Activated CD4-positive, alpha-beta T cell treated with anti-CD3 and anti-CD28 coated beads for 48 hours (primary cell): ENCODE data around the gene MAST2.

Experiments used
- DNase-seq: peaks from one replicate; pipeline ENCODE4 v3.0.0-alpha.2; 2020

Gene MAST2

DNA sequence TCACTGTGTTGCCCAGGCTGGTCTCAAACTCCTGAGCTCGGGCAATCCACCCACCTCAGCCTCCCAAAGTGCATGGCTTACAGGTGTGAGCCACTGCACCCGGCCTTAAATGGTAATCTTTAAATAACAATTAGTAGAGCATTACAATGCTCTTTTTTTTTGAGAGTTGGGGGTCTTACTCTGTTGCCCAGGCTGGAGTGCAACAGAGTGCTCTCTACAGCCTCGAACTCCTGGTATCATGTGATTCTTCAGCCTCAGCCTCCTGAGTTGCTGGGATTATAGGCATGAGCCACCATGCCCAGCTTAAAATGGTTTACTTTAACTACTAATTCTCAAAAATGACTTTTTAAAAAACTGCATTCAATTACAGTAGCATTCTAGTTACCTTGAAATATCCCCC, 276.8 kb downstream of the MAST2 start:
- DNase-seq = no peak

DNA sequence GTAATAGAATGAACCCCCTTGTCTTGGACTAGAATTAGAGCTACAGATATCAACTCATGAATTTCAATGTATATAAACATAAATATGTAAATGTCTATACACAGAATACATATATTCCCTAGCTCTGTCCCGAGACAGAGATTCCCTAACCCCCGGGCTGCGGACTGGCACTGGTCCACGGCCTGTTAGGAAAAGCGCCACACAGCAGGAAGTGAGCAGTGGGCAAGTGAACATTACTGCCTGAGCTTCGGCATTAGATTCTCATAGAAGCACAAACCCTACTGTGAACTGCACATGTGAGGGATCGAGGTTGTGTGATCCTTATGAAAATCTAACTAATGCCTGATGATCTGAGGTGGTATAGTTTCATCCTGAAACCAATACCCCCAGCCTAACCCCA, 277.8 kb downstream of the MAST2 start:
- DNase-seq = no peak

DNA sequence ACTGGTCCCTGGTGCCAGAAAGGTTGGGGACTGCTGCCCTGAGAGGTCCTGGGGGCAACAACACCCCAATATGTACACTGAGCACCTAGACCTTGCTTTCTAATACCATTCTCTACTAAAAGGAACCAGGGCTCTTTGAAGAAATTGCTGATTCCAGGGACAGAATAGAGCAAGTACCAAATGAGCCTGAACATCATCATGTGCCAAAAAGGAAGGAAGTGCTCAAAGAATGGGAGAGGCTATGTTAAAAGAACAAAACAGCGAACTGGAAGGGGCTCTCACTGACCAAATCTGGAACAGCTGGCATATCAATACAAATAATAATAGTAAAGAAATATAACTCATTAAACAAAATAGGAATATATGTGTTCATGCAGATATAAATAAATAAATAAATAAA, 278.2 kb downstream of the MAST2 start:
- DNase-seq = no peak

GRCh38 chr1:46083579-46083978, 280.2 kb downstream of the MAST2 start:
- no peak for DNase-seq

DNA sequence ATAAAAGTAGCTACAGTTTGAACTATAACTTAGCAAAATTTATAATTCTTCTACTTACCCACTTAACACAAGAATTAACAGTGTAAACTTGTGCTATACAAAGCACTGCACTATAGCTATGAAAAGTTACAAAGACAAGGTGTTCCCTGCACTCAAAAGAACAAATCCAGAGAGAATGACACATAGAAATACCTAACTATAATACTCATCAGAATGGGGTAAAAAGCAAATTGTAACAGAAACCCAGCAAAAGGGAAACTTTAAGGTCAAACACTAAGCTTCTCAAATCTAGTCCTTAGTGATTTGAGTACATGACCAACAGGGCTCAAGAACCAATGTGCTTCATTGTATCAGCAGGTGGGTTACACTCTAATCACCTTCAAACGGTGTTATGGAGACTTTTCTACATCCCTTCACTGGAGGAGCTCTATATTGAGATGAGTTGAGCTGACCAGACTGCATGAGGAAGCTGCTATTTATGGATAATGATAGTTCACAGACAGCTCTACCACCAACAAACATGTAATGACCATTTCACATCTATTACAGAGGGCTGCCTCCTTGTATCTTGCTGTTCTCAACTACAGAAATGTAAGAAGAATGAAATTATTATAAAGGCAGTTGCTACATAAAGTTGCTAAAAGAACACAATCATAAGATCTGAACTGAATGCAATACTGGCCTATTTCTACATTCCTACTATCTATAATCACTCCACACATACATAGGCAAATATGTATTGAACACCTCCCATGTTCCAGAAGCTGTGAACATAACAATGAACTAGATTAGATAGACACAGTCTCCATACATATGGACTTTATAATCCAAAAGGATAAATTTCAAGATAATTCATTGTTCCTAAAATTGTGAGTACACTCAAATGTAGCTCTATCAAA, 281.4 kb downstream of the MAST2 start:
- DNase-seq = no peak
